HG03521 (cell line): ENCODE data around the gene RHBDL3.
"Not testable (repeated sequence)": the region's sequence is repeated elsewhere in the genome, so short reads cannot be mapped to it uniquely, and the experiment has no call there.

Source experiments
- ATAC-seq: cut with Tn5 transposase; IDR thresholded peaks from one replicate; pipeline ENCODE4 v1.9.1; 2021; ENCODE audit warnings: mild to moderate bottlenecking, moderate library complexity; ENCODE audit not compliant: unreplicated experiment

RHBDL3 gene

GRCh38 chr17:32265192-32265923, at the start of gene RHBDL3:
Gene RHBDL3, plus strand, starts transcription at chr17:32265832. Its CDS starts 358 bp downstream, at chr17:32266190.
- ATAC-seq: no peak

- ATAC-seq: no peak
Observed at GRCh38 chr17:32222621-32223020, 43.0 kb upstream of the RHBDL3 start.

GRCh38 chr17:32223703-32224102, 41.9 kb upstream of the RHBDL3 start:
- ATAC-seq: no peak

GRCh38 chr17:32226886-32227285, 38.7 kb upstream of the RHBDL3 start:
- ATAC-seq: no peak

GRCh38 chr17:32227910-32228309, 37.7 kb upstream of the RHBDL3 start:
- ATAC-seq: no peak

GRCh38 chr17:32235588-32235987, 30.0 kb upstream of the RHBDL3 start:
- ATAC-seq: no peak

- ATAC-seq: no peak
Observed at GRCh38 chr17:32239456-32239855, 26.2 kb upstream of the RHBDL3 start.

- ATAC-seq: no peak
Observed at GRCh38 chr17:32240750-32241149, 24.9 kb upstream of the RHBDL3 start.

GRCh38 chr17:32241640-32242039, 24.0 kb upstream of the RHBDL3 start:
- no peak for ATAC-seq

GRCh38 chr17:32249475-32249874, 16.2 kb upstream of the RHBDL3 start:
- no peak for ATAC-seq

- no peak for ATAC-seq
Observed at GRCh38 chr17:32253117-32253611, 12.5 kb upstream of the RHBDL3 start.

- ATAC-seq: no peak
Observed at GRCh38 chr17:32256012-32256700, 9.5 kb upstream of the RHBDL3 start.

- no peak for ATAC-seq
Observed at GRCh38 chr17:32256701-32257019, 9.0 kb upstream of the RHBDL3 start.

GRCh38 chr17:32258383-32259140, 7.1 kb upstream of the RHBDL3 start:
- ATAC-seq: no peak

GRCh38 chr17:32259586-32259985, 6.0 kb upstream of the RHBDL3 start:
- no peak for ATAC-seq

- ATAC-seq: no peak
Observed at GRCh38 chr17:32261417-32261736, 4.3 kb upstream of the RHBDL3 start.

- no peak for ATAC-seq
Observed at GRCh38 chr17:32261936-32262510, 3.6 kb upstream of the RHBDL3 start.

- not testable (repeated sequence) for ATAC-seq
Observed at GRCh38 chr17:32263515-32263914, 2.1 kb upstream of the RHBDL3 start.

- no peak for ATAC-seq
Observed at GRCh38 chr17:32264140-32264799, 1.4 kb upstream of the RHBDL3 start.

- ATAC-seq: no peak
Observed at GRCh38 chr17:32264823-32265191, 825 bp upstream of the RHBDL3 start.

- ATAC-seq: no peak
Observed at GRCh38 chr17:32266051-32266388, 388 bp downstream of the RHBDL3 start.
